B cell (primary cell): ENCODE data around the gene FLNB. TPM values are rescaled to one million over a fixed set of nuclear protein-coding genes. Genes with fewer than 3 reads are reported as not detected.

Source experiments
- ATAC-seq: fragments of 200-7000 bp; cut with Tn5 transposase; one replicate; pipeline ENCODE4 v1.10.0; 2021; ENCODE audit warnings: low read depth, mild to moderate bottlenecking, moderate number of reproducible peaks, moderate library complexity
- CTCF ChIA-PET: fragments of 350-600 bp; sonication (Branson Sonifier 250); formaldehyde crosslinking; loops from one replicate; lab custom pipeline; 2021; ENCODE audit warnings: antibody characterized with exemption, inconsistent platforms; lab: Charles Lee
- POLR2A ChIA-PET: fragments of 350-600 bp; sonication (Branson Sonifier 250); formaldehyde crosslinking; loops from one replicate; lab custom pipeline; 2021; ENCODE audit warnings: antibody characterized with exemption; lab: Charles Lee
- DNase-seq: peaks from one replicate; pipeline ENCODE4 v3.0.0; 2013
- H2AFZ ChIP-seq: 2 replicates; pipeline ENCODE4 v1.6.1; 2012; ENCODE audit warnings: mild to moderate bottlenecking, low read depth, low read length; ENCODE audit not compliant: insufficient read depth, poor library complexity, severe bottlenecking
- H3K27ac ChIP-seq, 2 donors: 1 replicate in 1 of 2; 2 replicates in 1 of 2; pipeline ENCODE4 v1.5.1; 2012 to 2013; ENCODE audit warnings: low read length in 2 of 2, mild to moderate bottlenecking in 2 of 2, moderate library complexity in 1 of 2
- H3K27me3 ChIP-seq, 4 experiments: fragments of 200-600 bp in 1 of 4; sonication (generic) in 1 of 4; replicated peaks in 1 of 4; 1 replicate in 2 of 4; 2 replicates in 2 of 4; pipeline versions ENCODE4 v1.6.1 to v1.7.0; 2013 to 2016; ENCODE audit warnings: low read length in 3 of 4, mild to moderate bottlenecking in 2 of 4, mixed read lengths in 1 of 4, moderate library complexity in 1 of 4; ENCODE audit not compliant: insufficient read depth in 4 of 4, control insufficient read depth in 3 of 4; ENCODE audit errors: control extremely low read depth in 1 of 4
- H3K36me3 ChIP-seq, 2 experiments: replicated peaks in 1 of 2; 1 replicate in 1 of 2; 2 replicates in 1 of 2; pipeline versions ENCODE4 v1.6.1 to v1.7.1; 2013; ENCODE audit warnings: low read length in 1 of 2; ENCODE audit not compliant: insufficient read depth in 2 of 2, control insufficient read depth in 1 of 2; ENCODE audit errors: control extremely low read depth in 1 of 2, extremely low read depth in 1 of 2
- H3K4me1 ChIP-seq, 2 donors: fragments of 200-600 bp in 1 of 2; sonication (generic) in 1 of 2; 1 replicate in 1 of 2; 2 replicates in 1 of 2; pipeline versions ENCODE4 v1.5.1 to v1.6.1; 2013 to 2017; ENCODE audit warnings: low read length in 2 of 2; ENCODE audit not compliant: control insufficient read depth in 2 of 2, insufficient read depth in 2 of 2
- H3K4me2 ChIP-seq: replicated peaks from 2 replicates; pipeline ENCODE3; 2012; ENCODE audit warnings: mild to moderate bottlenecking, low read depth, low read length; ENCODE audit not compliant: poor library complexity, severe bottlenecking
- H3K4me3 ChIP-seq, 5 experiments: fragments of 200-600 bp in 1 of 5; sonication (generic) in 1 of 5; 1 replicate in 3 of 5; 2 replicates in 2 of 5; pipeline versions ENCODE4 v1.5.1 to v1.7.0; 2011 to 2016; ENCODE audit warnings: low read length in 4 of 5, mild to moderate bottlenecking in 4 of 5, low read depth in 2 of 5, control low read depth in 1 of 5, moderate library complexity in 1 of 5; ENCODE audit not compliant: insufficient read depth in 1 of 5; ENCODE audit errors: control extremely low read depth in 1 of 5, extremely low read depth in 1 of 5
- H3K79me2 ChIP-seq: fragments of 200-600 bp; sonication (generic); one replicate; pipeline ENCODE4 v1.6.0; 2016; ENCODE audit warnings: low read length; ENCODE audit not compliant: control insufficient read depth, insufficient read depth
- H3K9ac ChIP-seq: fragments of 200-600 bp; sonication (generic); 2 replicates; pipeline ENCODE4 v1.6.1; 2017; ENCODE audit warnings: mild to moderate bottlenecking, low read length, moderate library complexity
- H3K9me3 ChIP-seq, 3 donors: one replicate each; pipeline versions ENCODE4 v1.6.1 to v1.7.1; 2013; ENCODE audit warnings: low read length in 2 of 3; ENCODE audit not compliant: control insufficient read depth in 2 of 3, insufficient read depth in 1 of 3; ENCODE audit errors: control extremely low read depth in 1 of 3
- H4K20me1 ChIP-seq: 2 replicates; pipeline ENCODE4 v1.6.0; 2012; ENCODE audit warnings: mild to moderate bottlenecking, low read length; ENCODE audit not compliant: insufficient read depth, control insufficient read depth, poor library complexity, severe bottlenecking
- H3K27ac Mint-ChIP-seq: one replicate; pipeline ENCODE4 v1.8.0; 2021; ENCODE audit warnings: mixed read lengths
- H3K27me3 Mint-ChIP-seq: one replicate; pipeline ENCODE4 v1.8.0; 2021; ENCODE audit warnings: mixed read lengths
- H3K4me1 Mint-ChIP-seq: one replicate; pipeline ENCODE4 v1.8.0; 2021; ENCODE audit warnings: mixed read lengths
- H3K4me3 Mint-ChIP-seq: one replicate; pipeline ENCODE4 v1.8.0; 2021; ENCODE audit warnings: mixed read lengths
- H3K9me3 Mint-ChIP-seq: one replicate; pipeline ENCODE4 v1.8.0; 2022; ENCODE audit warnings: mixed read lengths; ENCODE audit not compliant: insufficient read depth
- EZH2 ChIP-seq: IDR thresholded peaks from 2 replicates; pipeline ENCODE4 v1.6.1; 2012; ENCODE audit warnings: borderline replicate concordance, low read depth, mild to moderate bottlenecking, moderate library complexity, low read length; ENCODE audit not compliant: insufficient read depth, poor library complexity, severe bottlenecking
- WGBS: methylation state at CpG from one replicate; pipeline ENCODE4 v1.1.5; 2013; ENCODE audit warnings: missing lambda C conversion rate; ENCODE audit not compliant: insufficient coverage; 5-methylcytosine and 5-hydroxymethylcytosine counted together
- intact Hi-C: fragments of 100-400 bp; cut with micrococcal nuclease; formaldehyde crosslinking; loops from one replicate; pipeline ENCODE4 v1.10.0; 2022
- polyA plus RNA-seq: library from polyadenylated mRNA; depleted of rRNA; stranded (reverse); fragments of >200 nt; gene quantifications from 2 replicates; pipeline ENCODE4 v1.2.3, GENCODE V29; 2012
- total RNA-seq, 2 donors: library from RNA; stranded (reverse); fragments of 120-200 nt in 1 of 2; gene quantifications; 1 replicate in 1 of 2; 2 replicates in 1 of 2; pipeline versions ENCODE4 v1.2.3 to v1.2.4, GENCODE V29; 2013 to 2022
- TF ChIP-seq, protein P1 (sequence below): fragments of 200-600 bp; IDR thresholded peaks from one replicate; pipeline ENCODE4 v1.8.0; 2022; ENCODE audit warnings: antibody characterized with exemption, mild to moderate bottlenecking

Gene FLNB
- total and polyA plus RNA-seq, 2 donors (not counting 1 experiment from before 2014, with no cell fraction given), result 25.5 to 28.3 TPM

DNA sequence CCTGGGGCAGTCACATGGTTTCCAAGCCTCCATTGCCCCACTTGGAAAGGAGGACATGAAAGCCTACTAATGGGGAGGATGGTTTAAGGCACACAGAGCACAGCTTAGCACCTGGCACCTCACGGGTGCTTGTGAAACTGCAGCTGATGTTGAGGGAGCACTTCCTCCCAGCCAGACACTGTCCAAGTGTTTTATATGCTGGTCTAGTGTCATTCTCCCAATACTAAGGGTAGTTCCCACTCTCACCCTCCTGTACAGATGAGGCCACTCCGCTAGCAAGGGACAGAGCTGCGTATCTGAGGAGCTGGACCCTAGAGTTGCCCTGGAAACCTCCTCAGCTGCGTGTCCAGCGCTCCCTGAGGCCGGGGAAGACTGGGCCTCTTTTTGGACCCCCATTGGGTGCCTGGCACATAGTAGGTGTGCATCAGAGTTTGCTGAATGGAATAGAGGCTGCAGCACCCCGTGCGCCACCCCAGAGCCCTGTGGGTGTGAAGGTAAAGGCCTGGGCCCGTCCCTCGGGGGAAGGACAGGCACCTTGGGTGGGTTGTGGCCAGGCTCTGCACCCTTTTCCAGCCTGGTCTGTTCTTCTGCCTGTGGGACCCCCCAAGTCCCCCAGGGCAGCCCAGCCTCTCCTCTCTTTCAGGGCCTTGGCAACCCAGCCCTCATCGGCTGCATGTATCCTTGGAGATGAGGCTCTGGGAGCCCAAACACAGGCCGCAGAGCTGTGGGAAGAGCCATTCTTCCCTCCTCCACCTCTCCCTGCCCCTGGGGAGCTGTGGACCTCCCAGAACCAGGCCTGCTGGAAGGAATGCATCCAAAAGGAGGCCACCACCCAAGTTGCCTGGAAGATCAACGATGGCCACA lies 171.2 kb downstream of the FLNB start:
- Histone ChIP-seq H3K36me3 (no peaks in the 10 kb centered on the region), H3K27me3 (peaks cover 0 to 8% (median 3%) of the 10 kb centered on the region in 4 experiments), H2AFZ (peak overlapping the region; percentile 81), H3K79me2 (no peaks in the 10 kb centered on the region), H3K9me3 (no peaks in the 10 kb centered on the region), H4K20me1 (no peaks in the 10 kb centered on the region), H3K4me1 (peaks cover 19 to 24% of the 10 kb centered on the region in 2 donors), H3K9ac (no peak overlapping the region), H3K4me2 (no peak overlapping the region), H3K4me3 (no peak overlapping the region), H3K27ac (no peak overlapping the region)
- H3K9me3 Mint-ChIP-seq, result no peaks in the 10 kb centered on the region
- POLR2A ChIA-PET, result interaction anchor here (0.5 kb wide), 1 partner anchor 34 kb away, joined by 6 read pairs; no protein-coding TSS in a partner anchor
- intact Hi-C loops, result loop anchor here (5.0 to 10.0 kb wide), 2 partner anchors 38 to 65 kb away; no protein-coding TSS in a partner anchor
- DNase-seq (no peak), ATAC-seq (no peak)
- CTCF ChIA-PET, result interaction anchor here (1.0 to 15.0 kb wide), 12 partner anchors 9 to 451 kb away, joined by 3 to 334 read pairs (median 6); partner anchors contain the start of genes HTD2 and RPP14
- no peaks in the 10 kb centered on the region for H3K27me3 Mint-ChIP-seq
- 95% methylated on average over 12 of the region's 13 CpGs for WGBS
- TF ChIP-seq EZH2, result no peak
- TF ChIP-seq, protein P1, sequence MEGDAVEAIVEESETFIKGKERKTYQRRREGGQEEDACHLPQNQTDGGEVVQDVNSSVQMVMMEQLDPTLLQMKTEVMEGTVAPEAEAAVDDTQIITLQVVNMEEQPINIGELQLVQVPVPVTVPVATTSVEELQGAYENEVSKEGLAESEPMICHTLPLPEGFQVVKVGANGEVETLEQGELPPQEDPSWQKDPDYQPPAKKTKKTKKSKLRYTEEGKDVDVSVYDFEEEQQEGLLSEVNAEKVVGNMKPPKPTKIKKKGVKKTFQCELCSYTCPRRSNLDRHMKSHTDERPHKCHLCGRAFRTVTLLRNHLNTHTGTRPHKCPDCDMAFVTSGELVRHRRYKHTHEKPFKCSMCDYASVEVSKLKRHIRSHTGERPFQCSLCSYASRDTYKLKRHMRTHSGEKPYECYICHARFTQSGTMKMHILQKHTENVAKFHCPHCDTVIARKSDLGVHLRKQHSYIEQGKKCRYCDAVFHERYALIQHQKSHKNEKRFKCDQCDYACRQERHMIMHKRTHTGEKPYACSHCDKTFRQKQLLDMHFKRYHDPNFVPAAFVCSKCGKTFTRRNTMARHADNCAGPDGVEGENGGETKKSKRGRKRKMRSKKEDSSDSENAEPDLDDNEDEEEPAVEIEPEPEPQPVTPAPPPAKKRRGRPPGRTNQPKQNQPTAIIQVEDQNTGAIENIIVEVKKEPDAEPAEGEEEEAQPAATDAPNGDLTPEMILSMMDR, result no peak
- peaks cover 27% of the 10 kb centered on the region for H3K4me1 Mint-ChIP-seq
- peak overlapping the region; percentile 86 for H3K4me3 Mint-ChIP-seq
- H3K27ac Mint-ChIP-seq, result no peak overlapping the region
